ENCODE results near the gene CDKL1.
A peak's percentile ranks its signal among the peaks of the same experiment; 100 is the strongest.

The CDKL1 gene

DNA sequence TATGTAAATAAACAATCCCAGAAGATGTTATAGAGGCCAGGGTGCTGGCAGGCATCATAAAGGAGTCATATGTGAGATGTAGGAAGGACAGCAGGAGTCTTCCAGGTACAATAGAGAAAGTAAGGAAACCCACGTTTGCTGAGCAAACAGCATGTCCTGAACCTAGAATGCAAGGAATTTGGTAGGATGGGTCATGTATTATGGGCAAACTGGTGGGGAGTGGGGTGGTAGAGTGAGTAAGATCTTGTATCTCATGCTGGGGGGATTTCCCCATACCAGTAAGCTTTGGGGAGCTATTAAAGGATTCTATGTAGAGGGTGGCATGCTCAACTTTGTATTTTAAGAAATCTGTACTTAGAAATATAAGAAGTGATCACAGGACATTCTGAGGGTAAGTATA is 41.0 kb downstream of the CDKL1 start:
- Histone ChIP-seq H3K36me3 (ENCODE audit: control insufficient read depth, insufficient read depth, low read length, severe bottlenecking) (no peaks in the 10 kb centered on the region), H3K4me3 (ENCODE audit: low read length) (no peak overlapping the region), H3K9ac (ENCODE audit: low read length) (no peak overlapping the region), H3K9me3 (ENCODE audit: control insufficient read depth, low read length) (no peaks in the 10 kb centered on the region), H3K4me1 (ENCODE audit: control insufficient read depth, insufficient read depth, low read length) (peaks cover 4% of the 10 kb centered on the region), H3K27me3 (replicated peaks; ENCODE audit: control insufficient read depth, insufficient read depth, low read length) (no peaks in the 10 kb centered on the region)
- no peak for DNase-seq (ENCODE audit: low read depth)

DNA sequence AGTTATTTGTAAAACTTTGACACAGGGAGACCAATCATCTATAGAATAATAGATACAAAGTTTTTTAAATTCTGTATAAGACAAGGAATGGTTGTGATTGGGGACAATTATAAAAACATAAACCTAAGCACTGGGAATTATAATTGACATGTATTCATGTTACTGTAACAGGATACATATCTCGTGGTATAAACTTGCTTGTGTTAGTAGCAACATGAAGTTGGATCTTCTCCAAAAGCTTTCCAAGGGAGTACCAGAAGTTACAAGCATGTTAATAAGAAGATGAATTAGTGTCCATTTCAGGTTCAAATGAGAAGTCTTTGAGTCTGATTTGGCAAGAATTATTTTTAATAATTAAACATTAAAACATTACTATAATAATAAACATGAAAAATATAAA is 42.2 kb downstream of the CDKL1 start:
- DNase-seq (ENCODE audit: low read depth): peak; percentile 9

DNA sequence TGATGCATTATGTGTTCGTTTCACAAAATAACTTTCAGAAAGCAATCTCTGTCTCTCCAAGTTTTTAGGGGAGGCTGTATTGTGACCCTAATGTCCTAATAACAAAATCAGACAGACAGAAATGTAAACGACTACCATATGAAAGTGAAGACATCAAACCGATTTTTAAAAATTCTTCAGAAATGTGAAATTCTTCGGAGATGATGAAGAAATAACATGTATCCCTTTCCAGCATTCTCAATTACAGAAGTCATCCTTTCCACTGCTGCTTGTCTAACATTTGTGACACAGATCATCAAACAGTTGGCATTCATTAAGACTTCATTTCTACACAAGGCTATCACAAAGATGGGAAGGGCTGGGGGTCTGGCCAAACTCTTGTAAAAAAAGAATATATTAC is 43.6 kb downstream of the CDKL1 start:
- peak; percentile 21 for DNase-seq (ENCODE audit: low read depth)
- Histone ChIP-seq H3K27me3 (replicated peaks; ENCODE audit: control insufficient read depth, insufficient read depth, low read length) (no peaks in the 10 kb centered on the region), H3K9ac (ENCODE audit: low read length) (peak overlapping the region; percentile 2), H3K4me3 (ENCODE audit: low read length) (peak overlapping the region; percentile 43), H3K9me3 (ENCODE audit: control insufficient read depth, low read length) (no peaks in the 10 kb centered on the region), H3K4me1 (ENCODE audit: control insufficient read depth, insufficient read depth, low read length) (peaks cover 11% of the 10 kb centered on the region), H3K36me3 (ENCODE audit: control insufficient read depth, insufficient read depth, low read length, severe bottlenecking) (no peaks in the 10 kb centered on the region)

More for the DNA sequence above, 42.2 kb downstream of the CDKL1 start:
- no peaks in the 10 kb centered on the region for H3K9me3 ChIP-seq (ENCODE audit: control insufficient read depth, low read length)
- peaks cover 4% of the 10 kb centered on the region for H3K4me1 ChIP-seq (ENCODE audit: control insufficient read depth, insufficient read depth, low read length)
- H3K36me3 ChIP-seq (ENCODE audit: control insufficient read depth, insufficient read depth, low read length, severe bottlenecking): no peaks in the 10 kb centered on the region
- H3K27me3 ChIP-seq (replicated peaks; ENCODE audit: control insufficient read depth, insufficient read depth, low read length): no peaks in the 10 kb centered on the region
- no peak overlapping the region for H3K9ac ChIP-seq (ENCODE audit: low read length)
- no peak overlapping the region for H3K4me3 ChIP-seq (ENCODE audit: low read length)

DNA sequence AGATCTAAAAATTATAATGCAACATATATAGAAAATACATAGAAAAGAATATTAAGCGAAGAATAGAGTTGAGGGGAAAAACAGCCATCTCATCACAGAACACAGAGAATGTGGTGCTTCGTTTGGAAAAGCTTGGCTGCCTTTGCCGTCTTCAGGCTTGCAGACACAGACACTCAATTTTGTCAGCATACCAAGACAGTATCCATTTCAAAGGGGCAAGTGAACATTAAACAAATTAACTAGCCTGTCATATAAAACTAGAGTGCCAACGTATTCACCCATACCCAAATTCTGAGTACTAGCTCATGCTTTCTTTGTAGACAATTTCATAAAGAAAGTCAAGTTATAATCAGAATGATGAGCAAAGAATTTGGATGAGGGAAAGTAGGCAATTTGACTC is 44.1 kb downstream of the CDKL1 start:
- Histone ChIP-seq H3K9ac (ENCODE audit: low read length) (peak overlapping the region; percentile 2), H3K36me3 (ENCODE audit: control insufficient read depth, insufficient read depth, low read length, severe bottlenecking) (no peaks in the 10 kb centered on the region), H3K4me3 (ENCODE audit: low read length) (peak overlapping the region; percentile 43), H3K9me3 (ENCODE audit: control insufficient read depth, low read length) (no peaks in the 10 kb centered on the region), H3K4me1 (ENCODE audit: control insufficient read depth, insufficient read depth, low read length) (peaks cover 15% of the 10 kb centered on the region), H3K27me3 (replicated peaks; ENCODE audit: control insufficient read depth, insufficient read depth, low read length) (no peaks in the 10 kb centered on the region)
- DNase-seq (ENCODE audit: low read depth): no peak

DNA sequence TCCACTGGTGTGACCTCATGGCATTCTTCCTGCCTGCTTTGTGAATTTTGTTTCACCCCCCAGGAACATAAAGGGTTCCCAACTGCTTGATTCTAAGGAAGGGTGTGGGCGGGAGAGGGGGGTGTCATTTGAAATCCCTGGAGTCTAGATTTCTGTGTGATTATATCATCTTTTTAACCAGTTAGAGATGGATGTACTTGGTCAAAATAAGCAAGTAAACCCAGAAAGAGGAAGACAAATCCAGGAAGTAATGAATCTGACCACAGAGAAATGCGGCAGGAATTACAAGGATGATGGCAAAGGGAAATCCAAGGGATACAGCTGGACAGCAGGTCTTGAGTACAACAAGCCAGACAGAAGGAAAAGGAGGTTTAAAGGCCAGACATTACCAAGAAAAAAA is 45.7 kb downstream of the CDKL1 start:
- peak; percentile 4 for DNase-seq (ENCODE audit: low read depth)
- H3K9ac ChIP-seq (ENCODE audit: low read length): no peak overlapping the region
- H3K4me1 ChIP-seq (ENCODE audit: control insufficient read depth, insufficient read depth, low read length): peaks cover 23% of the 10 kb centered on the region
- H3K36me3 ChIP-seq (ENCODE audit: control insufficient read depth, insufficient read depth, low read length, severe bottlenecking): no peaks in the 10 kb centered on the region
- H3K4me3 ChIP-seq (ENCODE audit: low read length): no peak overlapping the region
- H3K9me3 ChIP-seq (ENCODE audit: control insufficient read depth, low read length): no peaks in the 10 kb centered on the region
- no peaks in the 10 kb centered on the region for H3K27me3 ChIP-seq (replicated peaks; ENCODE audit: control insufficient read depth, insufficient read depth, low read length)

DNA sequence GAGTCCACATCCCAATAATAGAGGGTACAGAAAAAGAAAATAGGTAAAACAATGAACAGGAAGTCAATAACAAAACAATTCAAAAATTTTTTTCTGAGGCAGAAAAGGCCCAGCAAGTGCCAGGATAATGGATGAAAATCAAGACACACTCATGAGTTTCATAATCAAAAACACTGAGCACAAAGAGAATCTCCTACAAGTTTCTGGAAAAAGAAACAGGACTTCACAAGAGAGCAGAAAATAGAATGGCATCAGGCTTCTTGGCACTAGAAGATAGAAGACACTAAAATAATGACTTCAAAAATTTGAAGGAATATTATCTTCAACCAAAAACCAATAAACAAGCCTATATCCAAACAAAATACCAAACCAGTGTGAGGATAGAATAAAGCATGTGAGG is 47.7 kb downstream of the CDKL1 start:
- no peaks in the 10 kb centered on the region for H3K36me3 ChIP-seq (ENCODE audit: control insufficient read depth, insufficient read depth, low read length, severe bottlenecking)
- H3K4me3 ChIP-seq (ENCODE audit: low read length): no peak overlapping the region
- DNase-seq (ENCODE audit: low read depth): no peak
- H3K9ac ChIP-seq (ENCODE audit: low read length): no peak overlapping the region
- H3K4me1 ChIP-seq (ENCODE audit: control insufficient read depth, insufficient read depth, low read length): peaks cover 36% of the 10 kb centered on the region
- H3K9me3 ChIP-seq (ENCODE audit: control insufficient read depth, low read length): no peaks in the 10 kb centered on the region
- H3K27me3 ChIP-seq (replicated peaks; ENCODE audit: control insufficient read depth, insufficient read depth, low read length): no peaks in the 10 kb centered on the region

DNA sequence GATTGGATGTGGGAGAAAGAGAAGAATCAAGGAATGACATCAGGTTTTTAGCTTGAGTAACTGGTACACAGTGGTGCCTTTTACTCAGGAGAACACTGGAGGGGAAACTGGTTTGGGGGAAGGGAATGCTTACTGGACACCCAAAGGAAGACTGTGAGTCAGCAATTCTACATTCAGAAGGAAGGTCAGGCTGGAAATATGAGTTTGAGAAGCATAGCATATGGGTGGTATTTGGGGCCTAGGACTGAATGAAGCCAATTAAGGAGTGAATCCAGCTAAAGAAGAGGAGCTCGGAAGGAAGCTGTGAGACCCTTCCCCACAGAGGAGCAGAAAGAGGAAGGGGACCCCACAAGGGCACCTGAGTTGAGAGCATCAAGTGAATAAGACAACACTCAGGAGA is 49.2 kb downstream of the CDKL1 start:
- DNase-seq (ENCODE audit: low read depth): peak; percentile 50
- Histone ChIP-seq H3K4me3 (ENCODE audit: low read length) (no peak overlapping the region), H3K27me3 (replicated peaks; ENCODE audit: control insufficient read depth, insufficient read depth, low read length) (no peaks in the 10 kb centered on the region), H3K4me1 (ENCODE audit: control insufficient read depth, insufficient read depth, low read length) (peaks cover 46% of the 10 kb centered on the region), H3K9me3 (ENCODE audit: control insufficient read depth, low read length) (no peaks in the 10 kb centered on the region), H3K36me3 (ENCODE audit: control insufficient read depth, insufficient read depth, low read length, severe bottlenecking) (no peaks in the 10 kb centered on the region), H3K9ac (ENCODE audit: low read length) (no peak overlapping the region)

DNA sequence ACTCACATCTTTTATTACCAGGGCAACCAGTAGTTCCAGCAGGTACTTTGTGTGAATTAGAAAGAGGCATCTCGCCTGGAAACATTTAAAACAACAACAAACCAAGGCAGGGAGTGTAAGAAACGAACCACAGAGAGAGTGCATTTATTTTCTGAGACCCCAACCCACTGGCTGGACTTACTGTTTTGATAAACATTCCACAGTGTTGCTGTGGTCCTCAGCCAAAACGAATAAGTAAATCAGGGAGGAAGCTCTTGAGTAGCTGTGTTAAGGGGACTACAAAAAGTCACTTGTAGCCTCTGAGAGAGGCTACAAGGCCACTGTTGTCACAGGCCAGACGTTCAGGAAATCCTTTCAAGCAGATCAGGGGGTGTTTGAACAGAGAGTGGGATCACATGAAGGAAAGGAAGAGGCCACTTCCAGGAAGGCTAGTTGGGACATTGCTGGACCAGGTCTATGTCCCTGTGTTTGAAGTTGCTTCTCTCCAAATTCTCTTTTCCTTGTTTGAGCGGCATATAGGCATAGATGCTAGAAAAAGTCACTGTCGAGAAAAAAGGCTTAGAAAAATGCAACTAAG is 50.7 kb downstream of the CDKL1 start:
- H3K9me3 ChIP-seq (ENCODE audit: control insufficient read depth, low read length): no peaks in the 10 kb centered on the region
- H3K36me3 ChIP-seq (ENCODE audit: control insufficient read depth, insufficient read depth, low read length, severe bottlenecking): no peaks in the 10 kb centered on the region
- peaks cover 52% of the 10 kb centered on the region for H3K4me1 ChIP-seq (ENCODE audit: control insufficient read depth, insufficient read depth, low read length)
- H3K4me3 ChIP-seq (ENCODE audit: low read length): no peak overlapping the region
- no peaks in the 10 kb centered on the region for H3K27me3 ChIP-seq (replicated peaks; ENCODE audit: control insufficient read depth, insufficient read depth, low read length)
- H3K9ac ChIP-seq (ENCODE audit: low read length): no peak overlapping the region
- no peak for DNase-seq (ENCODE audit: low read depth)

DNA sequence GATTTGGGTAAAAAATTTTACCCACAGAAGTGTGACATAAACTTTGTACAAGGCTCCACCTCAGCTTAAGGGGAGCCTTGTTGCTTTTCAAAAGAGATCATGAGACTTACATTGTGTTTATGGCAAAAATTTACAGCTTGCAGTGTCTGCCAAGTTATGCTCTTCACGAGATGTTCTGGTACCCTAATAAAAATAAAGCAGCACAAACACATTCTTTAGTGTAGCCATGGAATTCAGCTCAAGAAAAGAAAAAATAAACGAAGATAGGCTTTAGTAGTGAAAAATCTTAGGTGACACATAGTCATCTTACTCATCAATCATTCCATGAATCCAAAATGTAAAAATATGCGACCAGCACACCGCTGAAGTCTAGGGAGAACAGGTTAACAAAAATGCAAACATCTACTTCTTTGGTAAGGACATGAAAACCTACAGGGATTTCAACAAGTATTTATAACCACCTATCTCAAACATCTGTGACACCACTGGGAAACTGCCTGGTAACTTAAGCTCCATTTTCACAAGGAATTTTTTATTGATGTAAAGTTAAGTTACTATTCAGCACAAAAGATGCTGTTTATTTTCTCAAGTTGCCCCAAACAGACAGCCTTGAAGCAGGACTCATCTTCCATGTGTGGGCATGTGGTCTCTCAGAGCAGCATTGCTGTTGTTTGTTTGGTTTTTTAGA is 51.7 kb downstream of the CDKL1 start:
- Histone ChIP-seq H3K9me3 (ENCODE audit: control insufficient read depth, low read length) (no peaks in the 10 kb centered on the region), H3K4me1 (ENCODE audit: control insufficient read depth, insufficient read depth, low read length) (peaks cover 52% of the 10 kb centered on the region), H3K36me3 (ENCODE audit: control insufficient read depth, insufficient read depth, low read length, severe bottlenecking) (no peaks in the 10 kb centered on the region), H3K9ac (ENCODE audit: low read length) (no peak overlapping the region), H3K27me3 (replicated peaks; ENCODE audit: control insufficient read depth, insufficient read depth, low read length) (no peaks in the 10 kb centered on the region), H3K4me3 (ENCODE audit: low read length) (no peak overlapping the region)
- peak; percentile 45 for DNase-seq (ENCODE audit: low read depth)

DNA sequence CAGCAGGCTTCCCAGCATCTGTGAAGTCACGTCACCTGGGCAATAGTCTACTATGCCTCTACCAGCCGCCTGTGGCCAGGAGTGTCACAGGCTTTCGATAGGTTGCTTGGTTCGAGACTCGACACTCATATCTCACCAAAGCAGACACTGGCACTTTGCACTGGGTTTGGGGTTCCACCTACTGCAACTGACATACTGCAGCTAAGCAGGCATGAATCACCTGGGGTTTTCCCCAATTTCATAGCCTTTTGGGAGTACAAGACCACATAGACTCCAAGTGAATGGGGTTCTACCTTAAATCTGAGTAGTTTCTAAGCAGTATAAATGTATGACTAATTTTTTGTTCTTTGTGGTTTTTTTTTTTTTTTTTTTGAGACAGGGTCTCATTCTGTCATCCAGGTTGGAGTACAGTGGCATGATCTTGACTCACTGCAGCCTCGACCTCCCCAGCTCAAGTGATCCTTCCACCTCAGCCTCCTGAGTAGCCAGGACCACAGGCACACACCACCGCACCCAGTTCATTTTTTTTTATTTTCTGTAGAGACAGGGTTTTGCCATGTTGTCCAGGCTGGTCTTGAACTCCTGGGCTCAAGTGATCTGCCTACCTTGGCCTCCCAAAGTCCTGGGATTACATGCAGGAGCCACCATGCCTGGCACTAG is 52.4 kb downstream of the CDKL1 start:
- H3K9ac ChIP-seq (ENCODE audit: low read length): no peak overlapping the region
- H3K4me3 ChIP-seq (ENCODE audit: low read length): no peak overlapping the region
- H3K27me3 ChIP-seq (replicated peaks; ENCODE audit: control insufficient read depth, insufficient read depth, low read length): no peaks in the 10 kb centered on the region
- no peaks in the 10 kb centered on the region for H3K36me3 ChIP-seq (ENCODE audit: control insufficient read depth, insufficient read depth, low read length, severe bottlenecking)
- H3K4me1 ChIP-seq (ENCODE audit: control insufficient read depth, insufficient read depth, low read length): peaks cover 51% of the 10 kb centered on the region
- no peak for DNase-seq (ENCODE audit: low read depth)
- no peaks in the 10 kb centered on the region for H3K9me3 ChIP-seq (ENCODE audit: control insufficient read depth, low read length)

DNA sequence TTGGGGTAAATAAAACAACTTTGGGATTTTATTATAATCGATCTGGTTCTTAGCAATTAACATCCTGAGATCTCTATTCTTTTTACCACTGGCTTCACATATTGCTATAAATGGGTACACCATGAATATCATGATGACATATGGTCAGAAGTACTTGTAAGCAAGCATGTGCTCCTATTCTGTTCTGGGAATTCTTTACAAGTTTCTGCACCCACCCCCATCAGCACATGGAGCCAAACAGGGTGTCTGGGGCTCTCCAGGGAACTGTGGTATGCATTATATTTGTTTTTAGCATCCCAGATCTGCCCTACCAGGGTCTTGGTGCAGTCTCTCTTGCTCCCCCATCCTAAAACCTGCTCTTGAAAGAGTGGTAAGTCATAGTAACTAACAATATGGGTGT is 53.2 kb downstream of the CDKL1 start:
- H3K9me3 ChIP-seq (ENCODE audit: control insufficient read depth, low read length): no peaks in the 10 kb centered on the region
- peaks cover 45% of the 10 kb centered on the region for H3K4me1 ChIP-seq (ENCODE audit: control insufficient read depth, insufficient read depth, low read length)
- H3K27me3 ChIP-seq (replicated peaks; ENCODE audit: control insufficient read depth, insufficient read depth, low read length): no peaks in the 10 kb centered on the region
- no peak overlapping the region for H3K4me3 ChIP-seq (ENCODE audit: low read length)
- H3K9ac ChIP-seq (ENCODE audit: low read length): peak overlapping the region; percentile 73
- H3K36me3 ChIP-seq (ENCODE audit: control insufficient read depth, insufficient read depth, low read length, severe bottlenecking): no peaks in the 10 kb centered on the region
- DNase-seq (ENCODE audit: low read depth): no peak
